Non-pigmented ciliary epithelial cell (primary cell): ENCODE measurements around the gene FRMD4B.
A peak's percentile ranks its signal among the peaks of the same experiment; 100 is the strongest.

ENCODE experiments used
- DNase-seq: peaks from one replicate; pipeline ENCODE4 v3.0.0-alpha.2; 2010; ENCODE audit warnings: low read depth

FRMD4B gene

GRCh38 chr3:69121513-69121912, 264.4 kb downstream of the FRMD4B start:
- DNase-seq, result no peak

- DNase-seq, result peak; percentile 50
Observed at GRCh38 chr3:69120879-69121464, 264.9 kb downstream of the FRMD4B start.
